Suppressor macrophage treated with lipopolysaccharide for 1 hour (primary cell): ENCODE measurements around the gene TBC1D13.
"Not testable (repeated sequence)": the region's sequence is repeated elsewhere in the genome, so short reads cannot be mapped to it uniquely, and the experiment has no call there.

Experiments used
- DNase-seq, 3 donors: peaks; one replicate each; pipeline ENCODE4 v3.0.0-alpha.2; 2020 to 2022

TBC1D13 gene

GRCh38 chr9:128787659-128788058 is 606 bp downstream of the TBC1D13 start:
- peak in 1 of 3 donors; percentile 41 for DNase-seq

DNA sequence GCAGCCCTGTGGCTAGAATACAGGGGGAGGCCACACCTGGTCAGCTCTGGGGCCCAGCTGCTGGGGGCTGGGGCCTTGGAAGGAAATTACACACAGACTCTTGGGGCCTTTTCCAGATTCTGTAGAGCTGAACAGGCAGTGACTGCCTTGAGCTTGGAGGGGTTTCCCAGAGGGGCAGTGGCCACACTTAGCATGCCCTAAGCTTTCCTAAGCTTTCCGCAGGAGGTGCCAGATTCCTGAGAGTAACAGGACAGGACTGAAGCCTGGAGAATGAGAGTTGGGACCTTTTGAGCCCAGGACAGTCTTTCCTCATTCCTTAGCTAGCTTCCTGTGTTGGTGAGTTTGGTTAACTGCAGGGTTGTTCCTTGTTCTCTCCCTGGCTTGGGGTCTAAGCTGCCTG is 1.4 kb downstream of the TBC1D13 start:
- DNase-seq: no peak

- no peak for DNase-seq
These were observed 3.5 kb downstream of the TBC1D13 start for GRCh38 chr9:128790536-128790935.

DNA sequence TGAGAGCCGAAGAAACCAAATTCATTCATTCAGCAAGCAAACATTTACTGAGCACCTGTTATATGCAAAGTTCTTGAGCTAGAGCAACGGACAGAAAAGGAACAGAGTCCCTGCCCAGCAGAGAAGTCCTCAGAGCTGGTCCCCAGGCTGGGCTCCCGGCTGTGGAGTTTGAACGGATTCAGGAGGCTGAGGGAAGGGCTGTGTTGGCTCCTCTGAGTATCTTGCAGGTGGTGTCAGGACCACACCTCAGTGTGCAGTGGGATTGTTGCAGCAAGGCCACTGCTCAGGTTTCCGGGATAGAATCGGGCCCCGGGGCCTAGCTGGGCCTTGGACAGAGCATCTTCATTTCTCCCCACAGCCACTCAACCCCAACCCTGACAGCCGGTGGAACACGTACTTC is 5.1 kb downstream of the TBC1D13 start:
- no peak for DNase-seq

DNA sequence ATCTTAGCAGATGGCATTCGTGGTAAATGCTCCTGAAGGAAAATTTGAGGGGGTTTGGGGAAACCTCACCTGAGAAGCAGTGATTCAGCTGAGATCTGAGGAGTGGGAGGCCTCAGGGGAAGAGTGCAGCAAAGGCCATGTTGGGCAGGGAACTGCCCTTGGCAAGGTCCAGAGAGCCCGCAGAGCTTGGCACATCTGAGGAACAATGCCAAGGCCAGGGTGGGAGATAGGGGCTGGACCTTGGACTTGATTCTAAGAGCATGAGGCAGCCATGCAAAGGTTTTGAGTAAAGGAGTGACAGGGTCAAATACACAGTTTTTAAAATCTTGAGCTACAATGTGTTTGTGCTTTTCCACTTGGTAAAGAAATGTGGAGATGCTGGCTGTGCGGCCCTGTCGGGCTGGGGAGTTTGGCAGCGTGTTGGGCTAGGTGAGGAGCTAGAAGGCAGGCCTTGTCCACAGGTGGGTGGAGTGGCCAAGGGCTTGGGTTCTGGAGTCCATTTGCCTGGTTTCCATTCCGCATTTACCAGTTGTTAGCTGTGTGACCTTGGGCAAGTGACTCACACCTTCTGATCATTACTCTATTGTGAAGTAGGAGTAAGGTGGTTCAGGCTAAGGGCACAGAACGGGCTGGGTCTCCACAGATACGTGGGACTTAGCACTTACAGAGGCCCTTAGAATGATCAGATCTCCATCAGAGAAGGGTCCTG is 6.1 kb downstream of the TBC1D13 start:
- DNase-seq: no peak

- DNase-seq: not testable (repeated sequence)
These were observed 7.9 kb downstream of the TBC1D13 start for GRCh38 chr9:128794961-128795360.

GRCh38 chr9:128798896-128799295 is 11.8 kb downstream of the TBC1D13 start:
- no peak for DNase-seq

GRCh38 chr9:128800061-128800460 is 13.0 kb downstream of the TBC1D13 start:
- no peak for DNase-seq

DNA sequence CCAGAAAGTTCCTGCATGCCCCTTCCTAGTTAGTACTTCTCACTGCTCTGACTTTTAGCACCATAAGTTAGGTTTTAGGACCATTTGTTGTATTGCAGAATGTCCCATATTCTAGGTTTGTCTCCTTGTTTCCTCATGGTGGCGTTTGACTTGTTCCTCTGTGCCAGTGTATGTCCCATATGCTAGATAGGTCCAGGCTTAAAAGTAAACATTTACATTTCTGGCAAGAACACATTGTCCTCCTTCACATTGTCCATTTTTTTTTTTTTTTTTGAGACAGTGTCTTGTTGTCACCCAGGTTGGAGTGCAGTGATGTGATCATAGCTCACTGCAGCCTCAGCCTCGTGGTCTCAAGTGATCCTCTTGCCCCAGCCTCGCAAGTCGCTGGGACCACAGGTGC is 15.4 kb downstream of the TBC1D13 start:
- no peak for DNase-seq

DNA sequence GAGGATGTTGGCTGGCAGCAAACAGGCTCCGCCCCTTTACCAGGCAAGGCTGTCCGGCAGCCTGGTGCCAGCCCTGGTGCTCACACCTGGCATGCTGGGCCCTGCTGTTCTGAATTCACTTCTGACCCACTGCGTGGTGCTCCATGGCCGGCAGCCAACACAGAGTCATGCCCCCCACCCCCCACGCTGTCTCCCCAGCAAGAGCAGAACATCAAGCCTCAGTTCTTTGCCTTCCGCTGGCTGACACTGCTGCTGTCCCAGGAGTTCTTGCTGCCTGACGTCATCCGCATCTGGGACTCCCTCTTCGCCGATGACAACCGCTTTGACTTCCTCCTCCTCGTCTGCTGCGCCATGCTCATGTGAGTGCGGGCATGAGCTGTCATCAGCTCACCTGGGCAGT is 18.6 kb downstream of the TBC1D13 start:
- DNase-seq: no peak

DNA sequence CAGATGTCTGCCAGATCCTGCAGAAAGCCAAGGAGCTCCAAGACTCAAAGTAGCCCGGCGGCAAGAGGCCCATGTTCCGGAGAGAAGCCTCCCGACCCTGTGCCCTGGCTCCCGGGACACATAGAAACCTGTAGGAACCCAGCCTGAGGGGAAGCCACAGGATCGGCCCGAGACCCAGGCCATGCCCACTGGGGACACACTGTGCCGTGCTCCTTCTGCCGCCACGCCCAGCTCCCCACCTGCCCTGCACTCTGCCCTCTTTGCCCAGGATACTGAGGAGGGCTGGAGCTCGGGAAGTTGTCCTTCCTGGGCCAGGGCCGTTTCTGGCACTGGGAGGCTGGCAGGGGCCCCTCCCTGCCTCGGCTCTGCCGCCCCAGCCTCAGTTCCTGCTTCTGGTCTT is 20.8 kb downstream of the TBC1D13 start:
- DNase-seq: no peak

GRCh38 chr9:128808543-128808942 is 21.5 kb downstream of the TBC1D13 start:
- no peak for DNase-seq

GRCh38 chr9:128809036-128809599 is 22.1 kb downstream of the TBC1D13 start:
- no peak for DNase-seq

- DNase-seq: no peak
These were observed 22.8 kb downstream of the TBC1D13 start for GRCh38 chr9:128809831-128810230.

- no peak for DNase-seq
These were observed 23.8 kb downstream of the TBC1D13 start for GRCh38 chr9:128810873-128811272.

DNA sequence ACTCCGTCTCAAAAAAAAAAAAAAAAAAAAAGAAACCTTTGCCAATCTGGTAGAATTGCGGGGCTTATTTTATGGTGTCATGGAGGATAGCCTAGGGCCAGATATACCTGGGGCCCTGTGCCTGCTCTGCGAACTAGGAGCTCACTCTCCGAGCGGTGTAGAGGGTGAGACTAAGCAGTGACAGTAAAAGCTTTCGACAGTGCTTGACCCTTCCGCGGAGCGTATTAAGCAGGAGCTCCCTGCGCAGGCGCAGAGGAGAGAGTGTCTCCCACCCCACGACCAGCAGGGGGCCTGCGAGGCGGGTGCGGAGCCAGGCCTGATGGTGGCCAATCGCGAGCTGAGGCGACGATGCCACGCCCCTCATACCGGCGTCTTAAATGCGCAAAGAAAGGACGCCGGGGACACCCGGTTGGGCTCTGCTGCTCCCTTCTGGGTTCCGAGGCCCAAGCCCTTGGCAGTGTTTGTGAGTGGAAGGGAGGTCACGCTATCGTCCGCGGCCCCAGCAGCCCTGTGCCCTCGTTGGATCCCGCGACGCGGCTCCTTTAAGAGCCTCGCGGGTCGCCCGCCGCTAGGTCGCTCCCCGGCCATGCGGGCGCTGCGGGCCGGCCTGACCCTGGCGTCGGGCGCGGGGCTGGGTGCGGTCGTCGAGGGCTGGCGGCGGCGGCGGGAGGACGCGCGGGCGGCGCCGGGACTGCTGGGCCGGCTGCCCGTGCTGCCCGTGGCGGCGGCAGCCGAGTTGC is 31.2 kb downstream of the TBC1D13 start, which contains the start of gene ENDOG:
ENDOG (plus strand) TSS at position 402 of the 740 bp plus-strand sequence; CDS start at position 587, 185 bp downstream.
- peak; percentile 99 to 100 (median 99) for DNase-seq

DNA sequence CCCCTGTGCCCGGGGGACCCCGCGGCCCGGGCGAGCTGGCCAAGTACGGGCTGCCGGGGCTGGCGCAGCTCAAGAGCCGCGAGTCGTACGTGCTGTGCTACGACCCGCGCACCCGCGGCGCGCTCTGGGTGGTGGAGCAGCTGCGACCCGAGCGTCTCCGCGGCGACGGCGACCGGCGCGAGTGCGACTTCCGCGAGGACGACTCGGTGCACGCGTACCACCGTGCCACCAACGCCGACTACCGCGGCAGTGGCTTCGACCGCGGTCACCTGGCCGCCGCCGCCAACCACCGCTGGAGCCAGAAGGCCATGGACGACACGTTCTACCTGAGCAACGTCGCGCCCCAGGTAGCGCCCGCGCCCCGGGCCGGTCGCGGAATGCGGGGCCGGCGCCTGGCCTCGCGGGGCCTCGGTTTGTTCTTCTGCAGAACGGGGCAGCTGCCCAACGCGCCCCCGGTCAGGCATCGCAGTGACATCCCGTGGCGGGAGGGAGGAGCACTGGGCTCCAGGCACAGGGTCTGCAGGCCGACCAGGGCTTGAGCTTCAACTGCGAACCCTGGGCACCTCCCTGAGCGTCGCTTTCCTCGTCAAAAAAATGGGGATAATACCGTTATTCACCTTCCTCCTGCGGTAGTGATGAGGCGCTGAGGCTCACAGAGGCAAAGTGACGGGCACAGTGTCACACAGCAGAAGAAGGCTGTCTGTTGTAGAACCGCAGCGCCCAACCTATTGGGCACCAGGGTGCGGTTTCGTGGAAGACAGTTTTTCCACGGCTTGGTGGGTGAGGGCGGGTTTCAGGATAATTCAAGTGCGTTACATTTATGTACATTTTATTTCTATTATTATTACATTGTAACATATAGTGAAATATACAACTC is 32.0 kb downstream of the TBC1D13 start:
- DNase-seq: peak; percentile 32 to 58 (median 36)

DNA sequence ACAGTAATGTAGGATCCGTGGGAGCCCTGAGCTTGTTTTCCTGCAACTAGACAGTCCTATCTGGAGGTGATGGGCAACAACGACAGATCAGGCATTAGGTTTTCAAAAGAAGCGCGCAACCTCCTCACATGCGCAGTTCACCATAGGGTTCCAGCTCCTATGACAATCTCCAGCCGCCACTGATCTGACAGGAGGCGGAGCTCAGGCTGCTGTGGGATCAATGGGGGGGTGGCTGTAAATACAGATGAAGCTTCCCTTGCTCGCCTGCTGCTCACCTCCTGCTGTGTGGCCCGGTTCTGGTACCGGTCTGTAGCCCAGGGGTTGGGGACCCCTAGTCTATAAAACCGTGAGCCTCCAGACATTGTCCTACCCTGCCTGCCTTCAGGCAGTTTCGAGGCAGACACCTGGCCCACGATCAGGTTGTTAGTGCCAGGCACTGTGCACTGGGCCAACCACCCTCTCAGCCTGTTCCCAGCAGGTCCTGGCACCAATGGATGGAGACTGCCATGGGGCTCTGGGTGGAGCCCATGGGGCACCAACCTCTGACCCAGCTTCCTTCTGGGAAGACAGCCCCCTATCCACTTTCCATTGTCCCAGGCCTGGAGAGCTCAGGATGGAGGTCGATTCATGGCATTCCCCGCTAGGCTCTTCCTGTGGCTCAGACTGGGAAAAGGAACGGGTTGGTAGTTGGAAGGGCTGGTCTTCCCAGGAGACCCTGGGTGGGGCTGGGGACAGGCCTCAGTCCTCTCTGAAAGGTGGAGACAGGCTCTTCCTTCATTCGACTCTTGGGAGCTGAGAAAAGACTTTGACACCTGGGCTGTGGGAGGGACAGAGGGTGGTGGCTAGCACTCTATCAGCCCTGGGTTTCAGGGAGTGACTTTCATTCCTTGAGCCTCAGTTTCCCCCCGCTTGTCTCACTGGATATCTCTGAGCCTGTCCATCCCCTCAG is 32.9 kb downstream of the TBC1D13 start:
- DNase-seq: no peak

- DNase-seq: no peak
These were observed 33.9 kb downstream of the TBC1D13 start for GRCh38 chr9:128820665-128821583.

- no peak for DNase-seq
These were observed 34.7 kb downstream of the TBC1D13 start for GRCh38 chr9:128821584-128822406.
